HL-60 (cell line): ENCODE measurements around the gene FAM120AOS.

Source experiments
- DNase-seq, 2 experiments: peaks; one replicate each; pipeline ENCODE4 v3.0.0-alpha.2; 2010 to 2020; ENCODE audit warnings: low read depth in 1 of 2, low spot score in 1 of 2
- H3K27ac ChIP-seq: fragments of 250-450 bp; sonication (Bioruptor Pico); replicated peaks from 2 replicates; pipeline ENCODE4 v1.5.1; 2020; ENCODE audit warnings: mild to moderate bottlenecking, moderate library complexity
- H3K27me3 ChIP-seq: fragments of 250-450 bp; sonication (Bioruptor Pico); 2 replicates; pipeline ENCODE4 v1.5.1; 2021; ENCODE audit warnings: mild to moderate bottlenecking, moderate library complexity; ENCODE audit not compliant: insufficient read depth, poor library complexity, severe bottlenecking
- H3K4me3 ChIP-seq: replicated peaks from 2 replicates; pipeline ENCODE4 v1.5.1; 2011; ENCODE audit warnings: mild to moderate bottlenecking, control low read depth, low read length; ENCODE audit not compliant: insufficient read depth
- GABPA ChIP-seq: IDR thresholded peaks from 2 replicates; pipeline ENCODE4 v1.6.1; 2012; ENCODE audit warnings: low read depth
- POLR2AphosphoS5 ChIP-seq: IDR thresholded peaks from 2 replicates; pipeline ENCODE4 v1.6.1; 2012; ENCODE audit warnings: low read depth
- SPI1 ChIP-seq: IDR thresholded peaks from 2 replicates; pipeline ENCODE4 v1.6.1; 2012; ENCODE audit warnings: low read depth, mild to moderate bottlenecking, borderline replicate concordance
- TF ChIP-seq, protein P1 (sequence below): IDR thresholded peaks from one replicate; pipeline ENCODE4 v1.5.1; 2011; ENCODE audit warnings: low read length, control low read depth, inconsistent platforms; ENCODE audit not compliant: insufficient read depth
- TF ChIP-seq, protein P2 (sequence below): IDR thresholded peaks from 2 replicates; pipeline ENCODE4 v1.6.1; 2012; ENCODE audit warnings: low read depth; ENCODE audit not compliant: insufficient replicate concordance

Gene FAM120AOS

DNA sequence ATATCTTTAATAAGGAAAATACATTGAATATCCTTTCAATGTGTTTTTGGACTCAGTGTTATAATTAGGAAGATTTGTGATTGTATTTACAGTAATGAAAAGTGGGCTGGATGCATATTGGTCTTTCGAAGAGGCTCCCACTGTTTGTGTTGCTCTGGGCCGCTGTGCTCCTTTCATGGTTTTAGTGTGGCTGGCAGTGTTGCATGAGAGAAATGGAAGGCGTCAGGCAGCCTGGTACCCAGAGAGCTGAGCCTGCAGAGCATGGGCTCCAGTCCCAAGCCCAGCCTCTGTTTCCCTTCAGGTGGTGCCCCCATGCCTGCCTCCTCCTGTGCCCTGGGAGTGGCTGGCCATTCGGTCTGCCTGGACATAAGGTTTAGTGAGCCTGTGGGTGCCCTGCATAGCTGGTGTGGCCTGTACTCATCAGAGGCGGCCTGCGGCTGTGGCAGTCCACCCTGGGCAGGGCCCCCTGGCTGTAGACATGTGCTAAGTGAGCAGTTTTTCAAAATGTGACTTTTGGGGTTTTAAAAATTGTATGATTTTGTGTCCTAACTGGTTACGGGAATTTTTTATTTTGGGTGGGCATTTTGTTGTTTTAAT is 27.4 kb upstream of the FAM120AOS start:
- Histone ChIP-seq H3K4me3 (no peak overlapping the region), H3K27ac (no peak overlapping the region), H3K27me3 (no peaks in the 10 kb centered on the region)
- DNase-seq = no peak
- TF ChIP-seq, protein P1, sequence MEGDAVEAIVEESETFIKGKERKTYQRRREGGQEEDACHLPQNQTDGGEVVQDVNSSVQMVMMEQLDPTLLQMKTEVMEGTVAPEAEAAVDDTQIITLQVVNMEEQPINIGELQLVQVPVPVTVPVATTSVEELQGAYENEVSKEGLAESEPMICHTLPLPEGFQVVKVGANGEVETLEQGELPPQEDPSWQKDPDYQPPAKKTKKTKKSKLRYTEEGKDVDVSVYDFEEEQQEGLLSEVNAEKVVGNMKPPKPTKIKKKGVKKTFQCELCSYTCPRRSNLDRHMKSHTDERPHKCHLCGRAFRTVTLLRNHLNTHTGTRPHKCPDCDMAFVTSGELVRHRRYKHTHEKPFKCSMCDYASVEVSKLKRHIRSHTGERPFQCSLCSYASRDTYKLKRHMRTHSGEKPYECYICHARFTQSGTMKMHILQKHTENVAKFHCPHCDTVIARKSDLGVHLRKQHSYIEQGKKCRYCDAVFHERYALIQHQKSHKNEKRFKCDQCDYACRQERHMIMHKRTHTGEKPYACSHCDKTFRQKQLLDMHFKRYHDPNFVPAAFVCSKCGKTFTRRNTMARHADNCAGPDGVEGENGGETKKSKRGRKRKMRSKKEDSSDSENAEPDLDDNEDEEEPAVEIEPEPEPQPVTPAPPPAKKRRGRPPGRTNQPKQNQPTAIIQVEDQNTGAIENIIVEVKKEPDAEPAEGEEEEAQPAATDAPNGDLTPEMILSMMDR = no peak
- TF ChIP-seq POLR2AphosphoS5 (no peak), GABPA (no peak), SPI1 (no peak)
- TF ChIP-seq, protein P2, sequence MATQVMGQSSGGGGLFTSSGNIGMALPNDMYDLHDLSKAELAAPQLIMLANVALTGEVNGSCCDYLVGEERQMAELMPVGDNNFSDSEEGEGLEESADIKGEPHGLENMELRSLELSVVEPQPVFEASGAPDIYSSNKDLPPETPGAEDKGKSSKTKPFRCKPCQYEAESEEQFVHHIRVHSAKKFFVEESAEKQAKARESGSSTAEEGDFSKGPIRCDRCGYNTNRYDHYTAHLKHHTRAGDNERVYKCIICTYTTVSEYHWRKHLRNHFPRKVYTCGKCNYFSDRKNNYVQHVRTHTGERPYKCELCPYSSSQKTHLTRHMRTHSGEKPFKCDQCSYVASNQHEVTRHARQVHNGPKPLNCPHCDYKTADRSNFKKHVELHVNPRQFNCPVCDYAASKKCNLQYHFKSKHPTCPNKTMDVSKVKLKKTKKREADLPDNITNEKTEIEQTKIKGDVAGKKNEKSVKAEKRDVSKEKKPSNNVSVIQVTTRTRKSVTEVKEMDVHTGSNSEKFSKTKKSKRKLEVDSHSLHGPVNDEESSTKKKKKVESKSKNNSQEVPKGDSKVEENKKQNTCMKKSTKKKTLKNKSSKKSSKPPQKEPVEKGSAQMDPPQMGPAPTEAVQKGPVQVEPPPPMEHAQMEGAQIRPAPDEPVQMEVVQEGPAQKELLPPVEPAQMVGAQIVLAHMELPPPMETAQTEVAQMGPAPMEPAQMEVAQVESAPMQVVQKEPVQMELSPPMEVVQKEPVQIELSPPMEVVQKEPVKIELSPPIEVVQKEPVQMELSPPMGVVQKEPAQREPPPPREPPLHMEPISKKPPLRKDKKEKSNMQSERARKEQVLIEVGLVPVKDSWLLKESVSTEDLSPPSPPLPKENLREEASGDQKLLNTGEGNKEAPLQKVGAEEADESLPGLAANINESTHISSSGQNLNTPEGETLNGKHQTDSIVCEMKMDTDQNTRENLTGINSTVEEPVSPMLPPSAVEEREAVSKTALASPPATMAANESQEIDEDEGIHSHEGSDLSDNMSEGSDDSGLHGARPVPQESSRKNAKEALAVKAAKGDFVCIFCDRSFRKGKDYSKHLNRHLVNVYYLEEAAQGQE = no peak

DNA sequence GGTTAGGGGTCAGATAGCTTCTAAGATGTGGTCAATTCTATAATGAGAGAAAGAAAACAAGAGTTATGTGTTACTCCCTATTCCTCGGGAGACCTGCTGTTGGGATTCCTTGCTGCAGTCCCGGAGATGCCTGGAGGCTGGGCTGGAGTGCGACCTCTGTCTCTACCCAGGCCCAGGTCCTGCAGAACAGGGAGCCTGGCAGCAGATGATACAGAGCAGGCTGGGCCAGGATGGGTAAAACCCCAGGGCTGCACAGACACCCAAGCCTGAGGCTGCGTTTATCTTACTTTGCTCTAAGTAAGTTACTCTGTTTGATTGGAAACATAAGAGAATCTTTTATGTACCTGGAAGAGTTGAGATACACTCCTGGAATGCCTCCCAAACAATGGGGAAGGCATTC is 26.9 kb upstream of the FAM120AOS start:
- Histone ChIP-seq H3K27me3 (no peaks in the 10 kb centered on the region), H3K4me3 (no peak overlapping the region), H3K27ac (no peak overlapping the region)
- DNase-seq = no peak
- TF ChIP-seq, protein P1 = no peak
- TF ChIP-seq POLR2AphosphoS5 = no peak

DNA sequence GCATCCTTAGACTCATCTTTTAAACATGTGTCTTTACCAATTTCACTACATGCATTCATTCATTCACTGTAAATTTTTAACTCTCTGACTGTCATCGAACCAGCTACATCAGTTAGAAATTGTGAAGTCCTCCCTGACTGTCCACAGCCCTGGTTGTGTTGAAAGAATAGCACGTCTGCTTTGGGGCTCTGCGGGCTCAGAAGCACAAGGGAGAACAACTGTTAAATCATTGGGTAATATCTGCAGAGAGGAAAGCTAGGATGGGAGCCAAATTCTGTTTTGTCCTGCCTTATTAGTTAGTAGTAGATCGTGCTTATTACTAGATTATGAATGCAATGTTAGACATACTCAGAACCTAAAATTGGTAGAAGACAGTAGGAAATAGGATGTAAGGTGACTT is 26.3 kb upstream of the FAM120AOS start:
- DNase-seq = peak in 1 of 2 experiments; percentile 21
- H3K4me3 ChIP-seq = no peak overlapping the region
- TF ChIP-seq, protein P2 = no peak
- TF ChIP-seq SPI1 (no peak), GABPA (no peak), POLR2AphosphoS5 (no peak)
- TF ChIP-seq, protein P1 = no peak
- no peaks in the 10 kb centered on the region for H3K27me3 ChIP-seq
- H3K27ac ChIP-seq = no peak overlapping the region

DNA sequence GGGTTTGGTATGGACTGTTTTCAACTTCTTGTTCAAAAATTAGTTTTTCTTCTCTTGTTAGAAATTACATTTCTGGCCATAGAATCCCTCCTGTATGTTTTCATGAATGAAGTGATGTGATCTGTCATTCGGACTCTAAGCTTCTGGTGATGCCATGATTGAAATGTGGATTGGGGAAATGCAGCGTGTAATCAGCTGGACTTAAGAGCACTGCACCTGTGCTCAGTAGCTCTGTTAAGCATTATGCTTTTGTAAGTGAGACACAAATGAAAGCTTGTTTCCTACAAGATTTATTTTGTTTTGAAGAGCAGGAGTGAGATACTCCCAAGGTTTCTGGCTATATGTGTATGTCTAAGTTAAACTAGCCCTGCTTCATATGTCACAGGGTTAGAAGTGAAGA is 24.0 kb upstream of the FAM120AOS start:
- H3K27ac ChIP-seq = no peak overlapping the region

More for the DNA sequence above, 24.0 kb upstream of the FAM120AOS start:
- Histone ChIP-seq H3K27me3 (no peaks in the 10 kb centered on the region), H3K4me3 (no peak overlapping the region)
- DNase-seq = no peak
- TF ChIP-seq, protein P2 = no peak
- TF ChIP-seq SPI1 (no peak), POLR2AphosphoS5 (no peak), GABPA (no peak)
- TF ChIP-seq, protein P1 = no peak
